Urothelium cell line (cell line): Measurements from ENCODE around the gene PCED1B.

Experiments used
- DNase-seq: peaks from one replicate; pipeline ENCODE4 v3.0.0; 2011; ENCODE audit warnings: low spot score, mixed read lengths
- FAIRE-seq: peaks from 2 replicates; lab custom pipeline; 2011; peaks lifted over from hg19 to GRCh38; lab: Jason Lieb, UNC

Gene PCED1B

DNA sequence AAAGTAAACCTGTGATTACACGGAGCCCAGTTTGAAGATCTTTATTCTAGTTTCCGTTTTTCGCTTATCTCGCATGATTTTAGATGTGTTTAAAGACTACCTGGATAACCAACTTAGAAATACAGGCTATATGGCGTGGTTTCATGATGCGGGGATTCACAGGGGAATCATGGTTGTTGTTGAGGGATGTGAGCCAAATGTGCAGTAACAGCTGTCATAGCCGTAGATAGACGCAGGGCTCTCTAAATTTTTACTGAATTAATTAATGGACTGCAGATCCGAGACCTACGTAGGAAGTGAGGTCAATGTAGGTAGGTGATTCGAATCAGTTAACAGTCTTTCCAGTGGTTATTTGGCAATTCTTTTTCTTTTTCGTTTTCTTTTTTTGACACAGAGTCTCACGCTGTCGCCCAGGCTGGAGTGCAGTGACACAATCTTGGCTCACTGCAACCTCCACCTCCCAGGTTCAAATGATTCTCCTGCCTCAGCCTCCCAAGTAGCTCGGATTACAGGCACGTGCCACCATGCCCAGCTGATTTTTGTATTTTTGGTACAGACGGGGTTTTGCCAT, 145.2 kb downstream of the PCED1B start:
- no peak for FAIRE-seq
- DNase-seq: no peak

DNA sequence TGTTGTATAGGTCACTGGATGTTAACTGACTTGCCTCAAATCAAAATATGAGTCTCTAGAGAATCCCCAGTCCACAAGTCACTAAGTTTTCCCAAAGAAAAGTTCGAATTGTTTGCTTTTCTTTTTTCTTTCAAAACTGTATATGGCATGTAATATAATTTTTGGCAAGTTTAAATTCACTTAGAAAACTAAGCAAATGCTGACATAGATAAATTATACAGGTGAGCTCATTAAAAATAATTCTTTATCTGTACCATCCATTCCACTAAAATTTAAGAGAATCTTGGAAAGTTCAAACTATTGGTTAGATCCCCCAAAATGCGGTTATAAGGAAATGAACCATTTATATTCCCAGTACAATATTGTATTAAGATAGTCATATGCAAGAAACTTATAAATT, 145.9 kb downstream of the PCED1B start:
- FAIRE-seq: no peak
- DNase-seq: no peak

DNA sequence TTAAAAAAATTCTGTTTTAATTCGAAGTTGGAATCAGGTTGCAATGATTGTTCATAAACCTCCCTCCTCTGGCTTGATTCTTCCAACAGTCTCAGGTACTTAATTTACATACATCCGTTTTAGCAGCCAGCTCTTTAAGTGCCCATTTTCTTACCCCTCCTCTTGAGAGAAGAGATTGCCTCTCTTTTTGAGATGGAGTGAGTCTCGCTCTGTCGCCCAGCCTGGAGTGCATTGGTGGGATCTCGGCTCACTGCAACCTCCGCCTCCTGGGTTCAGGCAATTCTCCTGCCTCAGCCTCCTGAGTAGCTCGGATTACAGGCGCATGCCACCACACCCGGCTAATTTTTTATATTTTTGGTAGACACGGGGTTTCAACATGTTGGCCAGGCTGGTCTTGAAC, 146.8 kb downstream of the PCED1B start:
- no peak for DNase-seq

DNA sequence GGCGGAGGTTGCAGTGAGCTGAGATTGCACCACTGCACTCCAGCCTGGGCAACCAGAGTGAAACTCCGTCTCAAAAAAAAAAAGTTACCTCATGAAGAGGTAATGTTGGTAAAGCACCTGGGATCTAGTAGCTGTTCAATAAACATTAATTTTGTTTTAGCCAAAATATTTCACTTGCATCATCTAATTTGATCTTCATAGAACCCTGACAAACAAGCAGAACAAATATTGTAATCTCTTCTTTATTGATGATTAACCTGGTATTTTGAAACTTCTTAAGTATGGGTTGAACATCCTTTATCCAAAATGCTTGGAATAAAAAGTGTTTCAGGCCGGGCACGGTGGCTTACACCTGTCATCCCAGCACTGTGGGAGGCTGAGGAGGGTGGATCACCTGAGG, 149.4 kb downstream of the PCED1B start:
- FAIRE-seq (no peak), DNase-seq (no peak)

More for the DNA sequence above, 146.8 kb downstream of the PCED1B start:
- no peak for FAIRE-seq

DNA sequence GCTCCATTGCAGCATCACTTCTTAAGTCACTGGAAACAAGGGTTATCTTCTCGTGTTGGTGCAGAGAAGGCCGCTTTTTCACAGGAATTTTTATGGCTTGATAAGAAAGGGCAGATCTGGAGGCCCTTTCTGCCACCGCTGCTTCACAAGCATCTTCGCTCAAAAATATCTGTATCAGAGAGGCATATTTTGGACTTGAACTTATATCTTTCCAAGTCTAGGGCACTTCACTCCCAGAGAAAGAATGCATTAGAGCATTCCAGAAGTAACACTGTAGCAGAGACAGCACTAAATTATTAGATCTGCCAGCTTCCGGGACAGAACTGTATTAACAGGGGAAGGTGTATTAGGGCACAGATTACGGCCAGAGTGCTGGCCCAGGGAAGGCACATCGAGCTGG, 152.0 kb downstream of the PCED1B start:
- no peak for FAIRE-seq

DNA sequence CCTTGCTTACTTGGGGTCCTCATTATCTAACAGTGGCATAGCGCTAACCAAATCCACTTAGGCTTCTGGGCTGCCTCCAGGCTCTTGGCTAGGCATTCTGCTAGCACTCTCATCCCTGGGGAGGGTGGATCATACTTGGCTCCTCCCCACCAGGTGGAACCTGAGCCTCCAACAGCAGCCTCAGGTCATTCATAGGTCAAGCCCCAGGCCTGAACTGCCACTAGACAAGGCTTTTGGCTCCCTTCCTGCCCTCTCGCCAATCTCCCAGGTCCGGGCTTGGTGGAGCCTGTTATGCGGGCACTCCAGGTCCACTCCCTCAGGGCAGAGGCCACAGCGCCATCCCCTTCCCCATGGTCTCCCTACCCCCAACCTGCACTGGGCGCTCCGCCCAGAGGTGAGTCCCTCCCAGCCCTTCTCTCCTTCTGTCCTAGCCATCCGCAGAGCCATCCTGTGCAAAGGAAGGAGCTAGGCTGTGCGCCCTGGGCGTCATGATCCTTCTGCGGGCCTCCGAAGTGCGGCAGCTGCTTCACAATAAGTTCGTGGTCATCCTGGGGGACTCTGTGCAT, 155.2 kb downstream of the PCED1B start:
- FAIRE-seq (no peak), DNase-seq (no peak)

More for the DNA sequence above, 152.0 kb downstream of the PCED1B start:
- DNase-seq: no peak

DNA sequence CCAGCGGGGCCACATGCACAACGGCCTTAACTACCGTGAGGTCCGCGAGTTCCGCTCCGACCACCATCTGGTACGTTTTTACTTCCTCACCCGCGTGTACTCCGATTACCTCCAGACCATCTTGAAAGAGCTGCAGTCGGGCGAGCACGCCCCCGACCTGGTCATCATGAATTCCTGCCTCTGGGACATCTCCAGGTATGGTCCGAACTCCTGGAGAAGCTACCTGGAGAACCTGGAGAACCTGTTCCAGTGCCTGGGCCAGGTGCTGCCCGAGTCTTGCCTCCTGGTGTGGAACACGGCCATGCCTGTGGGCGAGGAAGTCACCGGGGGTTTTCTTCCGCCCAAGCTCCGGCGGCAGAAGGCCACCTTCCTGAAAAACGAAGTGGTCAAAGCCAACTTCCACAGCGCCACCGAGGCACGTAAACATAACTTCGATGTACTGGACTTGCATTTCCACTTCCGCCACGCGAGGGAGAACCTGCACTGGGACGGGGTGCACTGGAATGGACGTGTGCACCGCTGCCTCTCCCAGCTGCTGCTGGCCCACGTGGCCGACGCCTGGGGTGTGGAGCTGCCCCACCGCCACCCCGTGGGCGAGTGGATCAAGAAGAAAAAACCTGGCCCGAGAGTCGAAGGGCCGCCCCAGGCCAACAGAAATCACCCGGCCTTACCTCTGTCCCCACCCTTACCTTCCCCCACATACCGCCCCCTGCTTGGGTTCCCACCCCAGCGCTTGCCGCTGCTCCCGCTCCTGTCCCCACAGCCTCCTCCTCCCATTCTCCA, 156.0 kb downstream of the PCED1B start:
- FAIRE-seq: no peak
- DNase-seq: no peak

DNA sequence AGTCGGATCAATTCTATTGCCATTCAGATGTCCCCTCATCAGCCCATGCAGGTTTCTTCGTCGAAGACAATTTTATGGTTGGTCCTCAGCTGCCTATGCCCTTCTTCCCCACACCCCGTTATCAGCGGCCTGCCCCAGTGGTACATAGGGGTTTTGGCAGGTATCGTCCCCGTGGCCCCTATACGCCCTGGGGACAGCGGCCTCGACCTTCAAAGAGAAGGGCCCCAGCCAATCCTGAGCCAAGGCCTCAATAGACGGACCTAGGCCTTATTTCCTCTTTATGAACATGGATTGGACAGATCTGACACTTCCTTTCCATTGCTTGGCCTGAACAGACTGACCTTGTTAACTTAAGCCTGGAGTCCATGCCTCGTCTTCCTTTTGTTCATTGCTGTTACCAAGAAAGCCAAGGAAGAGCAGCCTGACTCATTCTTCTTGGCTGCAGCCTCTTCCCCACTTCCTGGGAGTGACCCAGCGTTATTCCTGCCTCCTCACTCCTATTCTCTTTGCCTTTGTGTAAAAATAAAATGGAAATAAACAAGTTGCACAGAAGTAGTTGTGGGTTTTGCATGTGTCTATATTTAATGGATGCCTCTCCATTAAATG, 156.8 kb downstream of the PCED1B start:
- DNase-seq: peak; percentile 74
- FAIRE-seq: no peak

DNA sequence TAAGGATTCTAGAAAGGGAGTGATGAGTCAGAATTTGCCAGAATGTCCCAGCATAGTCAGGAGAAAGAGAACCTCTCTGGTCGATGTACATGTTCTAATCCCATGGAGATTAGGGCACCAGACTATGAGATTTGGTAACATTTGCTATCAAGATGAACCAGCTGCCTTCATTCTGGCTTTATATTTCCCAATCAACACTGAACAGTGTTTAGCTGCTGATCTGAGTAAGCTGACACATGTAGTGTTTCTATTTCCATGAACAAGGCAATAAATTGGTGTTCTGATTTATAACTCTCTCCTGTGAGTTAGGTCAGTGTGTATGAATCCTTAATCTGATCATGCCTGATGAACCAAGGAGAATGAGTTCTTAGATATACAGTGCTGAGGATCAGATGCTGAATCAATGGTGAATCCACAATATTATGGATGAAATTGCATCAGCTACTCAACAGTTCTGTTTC, 158.4 kb downstream of the PCED1B start:
- FAIRE-seq (no peak), DNase-seq (no peak)

DNA sequence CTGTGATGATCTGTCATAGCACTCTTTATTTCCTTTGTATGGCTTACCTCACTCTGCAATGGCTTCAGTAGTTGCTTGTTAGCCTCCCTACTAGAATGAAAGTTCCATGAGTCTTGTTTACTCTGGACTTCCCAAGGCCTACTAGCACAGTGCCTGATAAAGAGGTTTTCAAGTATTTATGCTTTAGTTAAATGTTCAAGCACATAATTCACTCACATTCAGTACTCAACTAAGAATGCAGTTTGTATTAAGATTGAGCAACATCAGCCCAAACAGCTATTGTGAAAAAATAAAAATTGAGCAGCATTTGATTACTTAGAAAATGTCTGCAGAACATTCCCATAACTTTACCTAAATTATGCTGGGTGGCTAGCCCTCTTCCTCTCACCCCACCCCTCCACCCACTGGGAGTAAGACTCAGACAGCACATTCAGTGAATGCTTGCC, 159.3 kb downstream of the PCED1B start:
- FAIRE-seq: no peak
- DNase-seq: no peak

DNA sequence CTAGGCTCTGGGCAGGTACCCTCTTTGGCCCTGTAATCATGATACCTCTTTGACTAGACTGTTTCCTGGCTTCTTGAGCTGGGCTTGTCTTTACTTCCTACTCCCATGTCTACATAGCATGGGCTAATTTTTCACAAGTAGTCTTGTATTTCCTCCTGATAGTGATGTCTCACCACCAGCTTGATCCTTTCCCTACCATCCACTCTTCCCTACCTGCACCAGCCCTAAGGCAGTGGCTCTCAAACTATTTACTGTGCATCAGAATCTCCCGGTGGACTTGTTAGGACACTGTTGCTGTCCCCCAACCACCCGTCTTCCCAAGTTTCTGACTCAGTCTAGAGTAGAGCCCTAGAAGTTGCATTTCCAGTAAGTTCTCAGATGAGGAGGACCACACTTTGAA, 163.0 kb downstream of the PCED1B start:
- FAIRE-seq (no peak), DNase-seq (no peak)

DNA sequence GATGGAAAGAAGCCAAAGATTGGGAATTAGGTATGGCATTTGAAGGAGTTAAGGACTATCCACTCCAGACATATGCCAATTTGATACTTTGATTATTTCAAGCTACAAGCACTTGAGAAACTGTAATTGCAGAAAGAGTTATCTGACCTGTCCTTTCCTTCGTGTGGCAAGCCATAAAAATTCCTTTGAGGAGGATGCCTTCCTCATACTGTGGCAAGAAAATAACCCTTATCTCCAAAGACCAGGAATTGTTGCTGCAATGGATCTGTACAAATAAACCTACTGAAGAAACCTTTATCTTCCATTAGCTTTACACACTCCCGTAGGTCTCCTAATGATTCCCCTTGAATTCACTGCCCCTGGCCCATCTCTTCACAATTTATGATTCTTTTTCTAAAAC, 165.4 kb downstream of the PCED1B start:
- DNase-seq (no peak), FAIRE-seq (no peak)

DNA sequence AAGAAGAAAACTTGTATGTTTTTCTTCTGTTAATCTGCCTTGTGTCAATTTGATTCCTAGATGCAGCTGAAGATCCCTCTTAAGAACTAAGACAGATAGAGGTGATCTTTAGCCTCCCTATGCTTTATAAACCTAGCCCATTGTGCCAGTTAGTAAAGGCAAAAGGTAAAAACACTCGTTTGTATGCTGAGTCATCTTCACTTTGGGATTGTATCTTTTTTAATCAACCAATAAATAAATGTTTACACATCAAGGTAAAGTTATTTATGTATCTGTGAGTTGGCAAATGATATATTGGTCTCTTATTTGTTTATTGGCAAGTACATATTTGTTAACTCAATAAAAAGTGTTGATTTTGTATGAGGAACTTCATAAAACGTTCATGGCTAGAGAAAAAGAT, 166.2 kb downstream of the PCED1B start:
- FAIRE-seq: no peak

DNA sequence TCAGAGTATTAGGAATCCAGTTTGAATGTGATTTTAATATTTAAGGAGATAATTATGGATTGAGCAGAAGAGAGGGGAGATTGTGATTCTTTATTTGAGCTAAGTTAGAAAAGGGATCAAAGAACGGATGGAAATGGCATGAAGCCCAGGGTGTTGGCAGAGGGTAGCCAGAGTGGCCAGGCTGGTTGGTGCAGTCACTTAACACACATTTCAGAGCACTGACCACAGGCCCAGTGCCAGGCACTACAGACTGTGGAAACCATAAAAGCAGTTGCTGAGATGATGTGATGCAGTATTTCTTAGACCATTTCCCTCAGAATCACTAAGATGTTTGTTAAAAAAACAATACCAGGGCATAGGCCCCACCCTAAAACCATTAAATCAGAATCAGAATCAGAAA, 168.0 kb downstream of the PCED1B start:
- no peak for FAIRE-seq

More for the DNA sequence above, 166.2 kb downstream of the PCED1B start:
- no peak for DNase-seq

DNA sequence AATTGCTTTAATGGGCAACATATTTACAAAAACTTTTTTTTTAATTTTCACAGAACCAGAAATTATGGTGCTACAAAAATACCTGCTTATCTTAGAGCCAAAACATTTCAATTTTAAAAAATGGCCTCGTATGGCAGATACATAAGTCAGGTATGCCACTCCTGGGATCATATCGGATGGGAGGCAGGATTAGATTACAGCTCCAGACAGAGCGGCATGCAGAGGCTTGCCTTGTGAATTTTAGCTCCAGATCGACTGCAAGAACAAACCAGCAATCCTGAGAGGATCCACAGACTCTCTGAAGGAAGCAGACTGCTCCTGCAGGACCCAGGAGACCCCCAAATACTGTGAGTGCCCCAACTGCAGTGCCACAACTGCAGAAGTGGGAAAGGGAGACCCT, 169.7 kb downstream of the PCED1B start:
- DNase-seq (no peak), FAIRE-seq (no peak)

More for the DNA sequence above, 168.0 kb downstream of the PCED1B start:
- no peak for DNase-seq

DNA sequence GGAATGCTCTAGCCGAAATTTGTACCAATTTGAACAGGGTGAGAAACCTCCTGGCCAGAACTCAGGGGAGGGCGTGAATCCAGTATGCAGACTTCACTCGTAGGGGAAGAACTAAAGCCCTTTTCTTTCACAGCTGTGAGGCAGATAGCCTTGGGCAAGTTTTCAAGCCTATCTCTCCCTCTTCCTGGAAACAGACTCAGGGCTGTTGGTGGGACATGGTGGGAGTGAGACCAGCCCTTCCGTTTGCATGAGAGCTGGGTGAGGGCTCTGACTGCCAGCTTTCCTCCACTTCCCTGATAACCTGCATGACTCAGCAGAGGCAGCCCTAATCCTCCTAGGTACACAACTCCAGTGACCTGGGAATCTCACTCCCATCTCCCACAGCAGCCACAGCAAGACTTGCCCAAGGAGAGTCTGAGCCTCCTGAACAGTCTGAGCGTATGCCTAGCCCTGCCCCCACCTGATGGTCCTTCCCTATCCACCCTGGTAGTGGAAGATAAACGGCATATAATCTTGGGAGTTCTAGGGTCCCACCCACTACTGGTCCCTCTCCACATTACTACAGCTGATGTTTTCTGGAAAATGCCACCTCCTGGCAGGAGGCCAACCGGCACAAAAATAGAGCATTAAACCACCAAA, 170.4 kb downstream of the PCED1B start:
- no peak for DNase-seq
- FAIRE-seq: no peak

DNA sequence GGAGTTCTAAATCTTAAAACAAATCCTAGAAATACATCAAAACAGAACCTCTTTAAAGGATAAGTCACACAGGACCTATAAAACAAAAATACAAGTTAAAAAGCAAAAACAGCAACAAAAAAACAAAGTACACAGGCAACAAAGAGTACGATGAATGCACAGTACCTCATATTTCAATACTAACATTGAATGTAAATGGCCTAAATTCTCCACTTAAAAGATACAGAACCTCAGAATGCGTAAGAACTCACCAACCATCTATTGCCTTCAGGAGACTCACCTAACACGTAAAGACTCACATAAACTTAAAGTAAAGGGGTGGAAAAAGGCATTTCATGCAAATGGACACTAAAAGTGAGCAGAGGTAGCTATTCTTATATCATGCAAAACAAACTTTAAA, 172.5 kb downstream of the PCED1B start:
- no peak for DNase-seq
- FAIRE-seq: no peak

DNA sequence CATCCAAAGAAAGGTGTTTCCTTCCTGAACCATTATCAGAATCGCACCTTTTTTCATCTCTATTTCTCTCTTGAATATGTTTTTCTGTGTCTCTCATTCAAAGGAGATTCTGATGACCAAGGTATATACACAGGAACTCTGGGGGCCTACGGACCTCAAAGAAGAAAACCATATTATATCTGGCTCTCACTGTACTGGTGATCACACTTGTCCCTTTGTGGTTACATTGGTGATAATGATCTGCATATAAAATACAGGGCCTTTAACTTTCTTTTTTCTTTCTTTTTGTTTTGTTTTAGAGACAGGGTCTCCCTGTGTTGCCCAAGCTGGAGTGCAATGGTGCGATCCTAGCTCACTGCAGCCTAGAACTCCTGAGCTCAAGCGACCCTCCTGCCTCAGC, 185.5 kb downstream of the PCED1B start:
- no peak for FAIRE-seq
- DNase-seq: no peak

DNA sequence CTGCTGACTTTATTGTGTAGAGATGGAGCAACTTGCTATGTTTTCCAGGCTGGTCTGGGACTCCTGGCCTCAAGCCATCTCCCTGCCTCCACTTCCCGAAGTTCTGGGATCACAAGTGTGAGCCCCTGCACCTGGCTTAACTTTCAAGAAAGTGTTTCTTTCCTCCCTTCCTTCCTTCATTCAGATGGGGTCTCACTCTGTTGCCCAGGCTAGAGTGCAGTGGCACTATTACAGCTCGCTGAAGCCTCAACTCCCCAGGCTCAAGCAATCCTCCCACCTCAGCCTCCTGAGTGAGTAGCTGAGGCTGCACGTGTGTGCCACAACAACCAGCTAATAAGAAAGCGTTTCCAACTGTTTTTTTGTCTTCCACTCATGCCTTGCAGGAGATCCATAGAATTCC, 186.0 kb downstream of the PCED1B start:
- FAIRE-seq: no peak

DNA sequence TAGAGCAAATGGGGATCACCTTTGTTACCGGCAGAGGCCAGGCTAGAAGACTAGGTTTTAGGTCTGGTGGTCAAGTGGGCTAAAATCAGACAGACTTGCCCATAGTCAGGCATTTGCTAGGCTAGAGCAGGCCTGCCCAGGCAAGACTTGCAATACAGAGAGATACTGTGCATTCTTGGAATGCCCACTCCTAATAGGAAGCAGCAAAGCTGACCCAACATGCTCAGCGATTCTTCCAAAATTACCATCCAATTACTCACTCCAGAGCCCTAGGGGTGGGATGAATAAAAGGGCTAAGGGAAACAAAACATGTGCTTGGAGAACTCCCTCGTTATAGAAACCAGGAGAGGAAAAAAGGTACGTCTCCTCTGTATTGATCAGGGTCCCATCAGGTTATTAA, 188.2 kb downstream of the PCED1B start:
- FAIRE-seq: no peak
- no peak for DNase-seq

More for the DNA sequence above, 186.0 kb downstream of the PCED1B start:
- no peak for DNase-seq
